ENCODE data around the gene CCL5.
"Not testable (repeated sequence)": the region's sequence is repeated elsewhere in the genome, so short reads cannot be mapped to it uniquely, and the experiment has no call there.

CCL5 gene

DNA sequence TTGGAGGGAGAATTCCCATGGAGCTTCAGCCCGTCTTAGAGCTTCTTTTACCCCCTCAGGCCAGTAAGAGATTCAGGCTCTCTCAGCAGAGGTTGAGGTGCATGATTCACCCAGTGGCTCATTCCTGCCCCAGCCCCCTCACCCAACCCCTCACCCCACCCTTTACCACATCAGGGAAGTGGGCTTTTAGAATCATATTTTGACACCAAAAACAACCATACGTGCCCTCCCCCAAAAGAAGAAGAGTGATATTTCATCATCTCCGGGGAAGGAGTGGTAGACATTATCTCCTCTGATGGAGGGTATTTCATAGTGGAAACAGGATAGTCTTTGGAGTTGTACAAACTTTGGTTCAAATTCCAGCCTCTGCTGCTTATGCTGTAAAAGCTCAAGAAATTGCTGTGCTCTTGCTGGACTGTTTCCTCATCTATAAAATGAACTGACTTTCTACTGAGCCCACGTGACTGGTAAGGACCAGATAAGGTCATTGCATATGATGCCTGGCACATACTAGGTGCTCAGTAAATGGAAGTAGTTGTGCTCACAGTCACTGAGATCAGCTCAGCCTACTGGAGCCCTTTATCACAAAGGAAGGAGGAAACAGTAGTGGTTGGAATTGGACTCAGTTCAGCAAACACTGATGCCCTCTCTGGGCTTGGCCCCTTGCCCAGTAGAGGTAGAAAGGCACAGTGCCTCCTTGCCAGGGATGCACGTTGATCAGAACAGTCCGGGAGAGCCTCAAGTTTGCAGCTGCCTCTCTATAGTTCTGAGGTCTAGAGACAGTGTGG, 18.3 kb upstream of the CCL5 start:
- peak in 1 of 2 donors; percentile 52 for DNase-seq

DNA sequence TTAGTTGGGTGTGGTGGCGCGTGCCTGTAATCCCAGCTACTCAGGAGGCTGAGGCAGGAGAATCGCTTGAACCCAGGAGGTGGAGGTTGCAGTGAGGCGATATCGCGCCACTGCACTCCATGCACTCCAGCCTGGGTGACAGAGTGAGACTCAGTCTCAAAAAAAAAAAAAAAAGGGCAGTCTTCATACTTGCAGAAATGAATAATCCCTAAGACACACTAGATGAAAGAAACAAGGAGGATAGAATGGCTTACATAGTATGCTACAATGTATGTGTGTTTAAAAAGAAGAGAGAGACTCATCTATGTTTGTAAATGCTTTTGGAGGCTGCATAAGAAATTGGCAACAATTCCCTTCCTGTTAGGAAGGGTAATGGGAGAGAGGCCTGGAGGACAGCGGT, 17.6 kb upstream of the CCL5 start:
- DNase-seq: not testable (repeated sequence)

DNA sequence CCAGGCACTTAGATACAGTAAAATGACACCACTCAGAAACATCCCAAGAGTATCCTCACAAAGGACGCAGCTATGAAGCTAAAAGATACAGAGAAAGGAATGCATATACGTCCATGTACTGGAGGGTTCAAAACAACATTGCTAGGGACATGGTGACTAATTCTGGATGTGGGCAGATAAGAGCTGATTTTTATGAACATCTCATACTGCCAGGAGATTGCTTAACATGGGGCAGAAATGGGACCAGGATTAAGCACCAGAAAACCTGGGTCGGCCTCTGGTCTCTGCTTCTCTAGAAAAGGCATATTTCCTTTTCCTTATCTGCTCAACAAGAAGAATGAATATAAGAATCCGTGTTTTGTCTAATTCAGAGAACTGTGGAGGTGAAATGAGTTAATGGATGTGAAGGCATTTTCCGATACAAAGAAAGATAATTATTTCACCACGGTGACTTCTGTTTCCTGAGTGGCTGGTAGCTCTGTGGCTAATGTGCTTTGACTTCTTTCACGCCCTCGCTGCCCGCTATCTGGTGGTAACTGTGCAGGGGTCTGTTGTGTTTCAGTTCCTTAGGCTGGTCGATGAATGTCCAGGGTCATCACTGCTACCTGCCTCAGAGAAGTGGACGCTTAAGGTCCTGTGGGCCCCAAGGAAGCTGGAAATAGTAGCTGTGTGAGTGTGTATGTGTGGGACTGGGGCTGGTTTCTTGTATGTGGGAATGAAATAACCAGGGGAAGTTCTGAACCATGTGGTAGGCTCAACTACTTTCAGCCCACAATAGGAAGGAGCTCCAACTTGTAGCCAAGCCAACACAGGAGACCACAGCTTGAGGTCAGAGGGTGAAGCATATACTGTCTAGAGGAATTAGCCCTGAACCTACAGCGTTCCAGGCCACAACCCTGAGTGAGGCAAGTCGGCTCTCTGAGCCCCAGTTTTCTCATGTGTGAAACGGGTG, 15.8 kb upstream of the CCL5 start:
- DNase-seq: peak; percentile 50 to 63

DNA sequence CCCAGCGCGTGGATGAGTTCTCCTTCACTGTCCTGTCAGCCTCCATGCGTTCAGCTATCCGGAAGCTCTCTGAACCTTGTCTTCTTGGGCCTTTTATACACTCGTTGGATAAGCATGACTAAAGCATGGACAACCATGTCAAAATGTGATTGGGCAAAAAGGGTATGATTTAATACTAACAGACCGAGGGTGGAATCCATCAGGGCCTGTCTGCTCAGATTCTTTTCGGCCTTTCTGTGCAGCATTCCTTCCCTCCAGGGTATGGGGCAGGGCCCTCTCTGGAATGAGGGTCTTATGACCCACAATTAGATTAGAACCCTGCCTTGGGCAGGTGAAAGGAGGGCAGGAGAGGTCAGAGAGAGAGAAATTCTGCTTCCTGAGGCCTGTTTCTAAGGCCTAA, 14.0 kb upstream of the CCL5 start:
- DNase-seq: no peak

DNA sequence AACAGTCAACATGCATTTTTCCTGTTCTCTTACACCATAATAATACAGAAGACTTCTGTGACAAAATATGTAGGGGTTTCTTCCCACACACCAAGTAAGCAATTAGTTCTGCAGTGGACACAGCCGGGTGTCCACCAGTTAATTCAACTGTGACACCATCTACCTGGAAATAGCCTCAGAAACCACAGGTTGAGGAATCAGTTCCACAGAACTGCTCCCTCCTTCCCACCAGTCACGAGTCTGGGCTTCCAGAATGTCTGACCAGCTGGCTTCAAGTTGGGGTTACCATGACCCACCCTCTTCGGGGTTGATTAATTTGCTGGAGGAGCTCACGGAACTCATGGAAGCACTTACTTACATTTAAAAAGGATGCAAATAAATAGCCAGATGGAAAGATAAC, 13.6 kb upstream of the CCL5 start:
- no peak for DNase-seq

DNA sequence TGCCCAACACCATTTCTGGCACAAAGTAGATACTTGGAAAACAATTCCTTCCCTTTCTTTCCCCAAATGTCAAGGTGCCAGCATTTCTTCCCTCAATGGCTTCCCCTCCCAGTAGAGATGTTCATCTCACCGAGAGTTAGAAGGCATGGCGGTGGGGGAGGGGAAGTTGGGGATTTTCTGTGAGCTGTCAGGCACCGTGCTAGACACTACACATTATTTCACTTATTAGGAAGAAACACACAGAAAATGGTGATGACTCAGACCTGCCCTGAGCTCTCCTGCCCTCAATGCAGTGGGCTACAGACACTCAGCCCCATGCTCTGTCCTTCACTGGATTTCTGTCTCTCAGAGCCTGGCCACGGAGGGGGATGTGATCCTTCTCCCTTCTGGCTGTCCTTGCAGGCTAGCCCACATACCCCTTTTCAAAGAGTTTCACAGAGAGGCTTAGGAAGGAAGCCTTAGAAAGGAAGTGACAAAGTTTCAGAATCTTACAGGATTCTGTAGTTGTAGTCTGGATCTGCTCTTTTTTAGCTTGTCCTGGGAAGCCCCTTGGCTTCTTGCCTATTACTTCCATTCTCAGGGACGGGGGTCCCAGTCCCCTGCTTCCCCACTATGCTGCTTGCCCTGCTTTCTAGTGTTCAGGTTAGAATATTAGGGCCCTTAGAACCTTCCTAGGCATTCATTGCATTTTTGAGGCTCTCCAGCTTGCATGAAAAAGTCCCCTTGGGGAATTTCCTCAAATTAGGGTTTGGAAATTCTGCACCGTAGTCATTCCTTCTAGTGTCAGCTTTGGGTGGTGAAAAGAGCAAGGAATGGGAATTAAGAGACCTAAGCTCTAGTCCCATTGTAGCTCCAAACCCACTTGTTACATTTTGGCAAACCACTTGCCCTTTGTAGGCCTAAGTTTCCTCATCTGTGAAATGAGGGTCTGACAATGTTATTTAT, 12.2 kb upstream of the CCL5 start:
- DNase-seq: peak; percentile 66 to 69

DNA sequence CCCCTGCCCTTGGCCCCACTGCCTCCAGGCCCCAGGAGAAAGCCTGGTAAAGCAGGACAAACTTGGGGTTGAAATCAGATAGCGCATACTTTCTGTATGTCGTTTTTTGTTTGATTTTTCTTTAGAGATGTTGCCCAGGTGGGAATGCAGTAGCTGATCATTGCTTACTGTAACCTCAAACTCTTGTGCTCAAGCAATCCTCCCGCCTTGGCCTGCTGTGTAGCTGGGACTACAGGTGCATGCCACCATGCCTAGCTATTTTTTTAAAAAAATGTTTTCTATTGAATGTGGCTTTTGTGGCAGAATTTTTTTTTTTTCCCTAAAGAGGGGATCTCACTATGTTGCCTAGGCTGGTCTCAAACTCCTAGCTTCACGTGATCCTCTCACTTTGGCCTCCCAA, 11.1 kb upstream of the CCL5 start:
- no peak for DNase-seq

DNA sequence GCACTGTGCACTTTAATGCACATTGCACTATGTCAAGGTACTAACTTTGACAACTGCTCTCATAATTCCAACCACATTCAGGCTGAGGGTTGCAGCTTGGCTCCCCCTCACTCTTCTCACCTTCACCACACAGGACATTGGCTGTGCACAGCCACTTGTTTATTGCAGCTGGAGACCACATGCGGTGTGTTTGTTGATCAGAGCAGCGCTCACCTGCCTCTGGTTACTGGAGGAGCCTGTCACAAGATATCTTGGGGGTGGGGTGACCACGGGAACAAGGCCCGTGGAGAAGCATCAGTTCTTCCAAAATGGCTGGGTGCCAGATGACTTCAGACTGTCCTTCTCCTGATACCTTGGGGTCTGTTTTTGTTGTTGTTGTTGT, 10.6 kb upstream of the CCL5 start:
- peak; percentile 66 to 76 for DNase-seq

DNA sequence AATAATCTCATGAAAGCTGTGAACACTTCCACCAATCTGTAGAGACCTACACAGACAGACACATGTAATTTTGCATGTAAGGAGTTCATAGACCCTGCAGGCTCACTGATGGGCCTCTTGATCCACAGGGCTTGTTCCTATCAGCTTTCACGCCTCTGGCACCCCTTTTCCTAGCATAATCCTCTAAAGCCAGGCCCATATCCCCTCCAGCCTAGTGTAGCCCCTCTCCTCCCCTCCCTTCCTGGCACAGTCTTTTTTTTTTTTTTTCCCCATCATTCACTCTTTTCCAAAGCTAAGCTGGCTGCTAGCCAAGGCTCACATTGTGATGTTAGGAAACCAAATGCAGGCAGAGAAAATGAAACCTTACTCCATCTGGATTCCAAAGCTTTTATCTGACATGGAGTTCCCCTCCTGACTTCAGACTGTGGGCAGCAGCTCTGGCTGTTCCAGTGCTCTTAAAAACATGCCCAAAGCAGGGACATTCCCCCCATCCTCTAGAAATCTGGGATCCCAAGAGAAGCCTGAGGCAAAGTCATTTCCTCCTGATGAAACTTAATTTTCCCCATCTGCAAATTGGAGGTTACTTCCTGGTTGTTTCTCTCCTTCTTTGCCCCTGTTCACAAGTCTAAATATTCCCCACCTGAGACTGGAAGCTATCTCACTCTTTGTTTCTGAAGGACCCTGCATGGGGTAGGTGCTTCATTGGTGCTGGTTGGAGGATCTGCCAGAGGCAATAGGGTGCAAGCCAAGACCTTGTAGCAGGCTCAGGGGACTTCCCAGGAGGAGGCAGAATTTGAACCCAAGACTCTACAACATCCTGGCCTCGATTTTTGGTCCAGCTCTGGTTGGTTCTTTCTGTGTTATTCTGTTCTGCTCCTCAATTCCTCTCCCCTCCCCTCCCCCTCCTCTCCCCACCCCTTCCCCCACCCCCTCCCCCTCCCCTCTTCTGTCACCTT, 9.9 kb upstream of the CCL5 start:
- no peak for DNase-seq

DNA sequence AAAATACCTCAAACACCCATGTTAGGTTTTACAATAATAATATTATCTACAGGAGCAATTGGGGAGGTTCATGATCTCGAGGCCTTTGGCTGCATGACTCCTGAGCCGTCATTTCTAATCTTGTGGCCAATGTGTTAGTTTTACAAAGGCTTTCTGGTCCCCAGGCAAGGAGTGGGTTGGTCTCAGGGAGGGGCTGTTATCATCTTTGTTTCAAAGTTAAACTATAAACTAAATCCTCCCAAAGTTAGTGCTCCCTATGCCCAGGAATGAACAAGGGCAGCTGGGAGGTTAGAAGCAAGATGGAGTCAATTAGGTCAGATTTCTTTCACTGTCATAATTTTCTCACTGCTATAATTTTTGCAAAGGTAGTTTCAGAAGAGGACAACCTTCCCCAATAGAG, 9.1 kb upstream of the CCL5 start:
- peak in 1 of 2 donors; percentile 56 for DNase-seq

DNA sequence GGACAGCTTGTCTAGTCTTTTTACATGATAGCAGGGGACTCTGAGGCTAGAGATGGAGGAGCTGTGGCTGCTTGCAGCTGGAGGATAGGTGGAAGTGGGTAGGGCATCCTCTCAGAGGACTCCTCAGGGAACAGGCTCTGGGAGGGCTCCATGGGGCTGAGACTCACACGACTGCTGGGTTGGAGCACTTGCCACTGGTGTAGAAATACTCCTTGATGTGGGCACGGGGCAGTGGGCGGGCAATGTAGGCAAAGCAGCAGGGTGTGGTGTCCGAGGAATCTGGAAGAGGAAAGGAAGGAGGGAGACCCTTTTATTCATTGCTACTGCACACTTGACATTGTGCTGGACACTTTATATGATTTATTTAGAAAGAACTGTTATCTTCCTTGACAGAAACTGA, 1.8 kb downstream of the CCL5 start:
- DNase-seq: peak in 1 of 2 donors; percentile 37

DNA sequence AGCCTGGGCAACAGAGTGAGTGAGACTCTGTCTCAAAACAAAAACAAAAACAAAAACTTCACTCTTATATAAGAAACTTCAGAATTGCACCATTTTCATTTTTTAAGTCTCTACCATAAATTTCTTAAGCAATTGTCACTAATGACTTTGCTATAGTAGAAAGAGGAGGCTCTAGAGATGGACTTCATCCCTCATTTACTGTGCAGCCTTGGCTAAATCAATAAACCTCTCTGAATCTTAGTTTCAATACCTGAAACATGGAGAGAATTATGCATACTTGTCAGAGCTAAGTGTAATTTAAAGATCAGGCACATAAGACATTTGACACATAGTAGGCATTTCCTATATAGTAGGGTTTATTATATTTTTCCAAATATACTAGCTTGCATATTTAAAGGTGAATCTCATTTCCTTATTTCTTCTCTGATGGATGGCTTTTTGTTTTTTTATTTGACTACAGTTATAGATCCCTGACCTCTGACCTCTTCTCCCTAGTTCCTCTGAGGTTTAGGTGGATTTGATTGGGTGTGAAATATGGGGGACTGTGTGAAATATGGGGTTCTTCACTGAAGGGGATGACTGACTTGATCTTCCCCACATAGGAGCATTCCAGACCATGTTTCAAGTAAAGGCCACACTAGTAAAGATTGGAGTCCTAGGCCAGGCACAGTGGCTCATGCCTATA, 2.7 kb downstream of the CCL5 start:
- DNase-seq: no peak

DNA sequence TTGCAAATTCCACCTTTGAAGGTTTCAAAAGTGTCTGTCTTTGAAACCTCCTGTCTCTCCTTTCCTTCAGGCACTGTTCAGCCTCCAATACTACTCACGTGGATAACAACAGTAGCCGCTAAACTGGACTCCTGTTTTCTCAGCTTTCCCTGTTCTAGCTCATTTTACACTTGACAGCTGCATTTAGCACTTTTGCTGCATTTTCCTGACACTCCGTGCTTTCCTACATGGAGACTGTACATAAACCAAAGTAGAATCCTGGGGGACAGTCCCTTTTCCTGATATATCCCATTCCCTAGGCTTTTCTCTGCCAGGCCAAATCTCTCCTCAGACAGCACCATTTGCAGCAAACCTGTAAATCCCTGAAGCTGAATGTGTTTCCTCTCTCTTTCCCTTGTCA, 3.6 kb downstream of the CCL5 start:
- DNase-seq: no peak

DNA sequence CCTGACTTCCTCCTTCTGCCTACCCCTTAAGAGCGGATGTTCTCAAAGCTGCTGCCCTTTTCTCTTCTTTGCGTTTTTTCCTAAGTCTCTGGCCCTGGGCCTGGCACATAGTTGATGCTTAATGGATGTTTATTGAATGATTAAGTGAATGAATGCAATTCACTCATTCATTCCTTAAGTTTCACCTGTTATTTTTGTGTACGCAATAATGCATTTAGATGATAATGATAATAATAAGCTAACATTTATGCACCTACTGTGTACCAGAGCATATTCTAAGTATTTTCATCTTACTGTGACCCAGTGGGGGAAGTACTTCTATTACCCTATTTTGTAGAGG, 4.4 kb downstream of the CCL5 start:
- peak in 1 of 2 donors; percentile 50 for DNase-seq

DNA sequence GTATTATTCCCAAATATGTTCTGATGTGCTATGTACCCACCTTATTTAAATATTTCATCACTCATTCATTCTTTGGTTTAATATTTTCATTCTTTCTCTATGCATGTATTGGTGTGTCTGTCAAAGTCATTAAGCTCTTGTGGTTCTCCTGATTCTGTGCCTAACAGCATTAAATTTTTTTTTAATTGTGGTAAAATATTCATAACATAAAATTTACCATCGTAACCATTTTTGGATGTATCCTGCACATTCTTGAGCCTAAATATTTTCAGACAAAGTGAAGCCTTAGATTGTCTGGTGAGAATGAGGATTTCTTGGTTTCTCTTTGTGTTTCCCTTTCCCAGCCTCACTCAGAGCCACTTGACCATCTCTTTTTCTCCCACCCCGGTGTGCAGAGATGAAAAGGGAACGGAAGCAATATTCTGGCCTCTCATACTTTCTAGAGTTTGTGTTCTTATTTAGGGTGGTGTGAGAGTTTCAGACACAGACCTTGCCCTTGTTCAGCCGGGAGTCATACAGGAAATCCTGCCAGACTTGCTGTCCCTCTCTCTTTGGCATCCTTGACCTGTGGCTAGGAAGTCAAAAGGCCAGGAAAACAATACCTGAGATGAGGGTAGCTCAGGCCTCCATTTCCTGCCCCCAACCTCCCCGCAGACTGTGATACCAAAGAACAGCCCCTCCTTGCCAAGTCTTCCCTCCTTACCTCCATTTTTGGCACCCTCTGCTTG, 4.9 kb downstream of the CCL5 start:
- DNase-seq: no peak

DNA sequence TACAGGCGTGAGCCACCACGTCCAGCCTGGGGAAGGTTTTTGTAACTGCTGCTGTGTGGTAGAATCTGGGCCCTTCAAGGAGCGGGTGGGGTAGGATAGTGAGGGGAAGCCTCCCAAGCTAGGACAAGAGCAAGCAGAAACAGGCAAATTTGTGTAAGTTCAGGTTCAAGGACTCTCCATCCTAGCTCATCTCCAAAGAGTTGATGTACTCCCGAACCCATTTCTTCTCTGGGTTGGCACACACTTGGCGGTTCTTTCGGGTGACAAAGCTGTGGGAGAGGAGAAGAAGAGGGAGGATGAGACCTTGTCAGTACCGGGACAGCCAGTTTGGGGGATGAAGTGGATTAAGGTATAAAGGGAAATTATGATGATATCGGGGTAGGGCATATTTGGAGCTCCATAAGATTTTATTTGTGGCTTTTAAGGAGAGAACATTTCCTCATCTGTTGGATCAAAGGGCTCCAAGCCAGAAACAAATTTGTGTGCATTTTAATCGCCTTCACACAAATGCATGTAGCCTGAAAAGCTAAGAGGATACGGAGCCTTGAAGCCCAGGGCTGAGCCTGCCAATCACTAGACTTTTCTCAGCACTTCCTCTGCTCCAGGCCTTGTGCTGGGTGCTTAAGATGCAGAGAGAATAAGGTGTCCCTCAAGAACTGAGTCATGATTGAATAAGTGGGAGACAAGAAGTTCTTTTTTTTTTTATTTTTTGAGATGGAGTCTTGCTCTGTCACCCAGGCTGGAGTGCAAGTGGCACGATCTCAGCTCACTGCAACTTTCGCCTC, 7.8 kb downstream of the CCL5 start:
- DNase-seq: no peak

DNA sequence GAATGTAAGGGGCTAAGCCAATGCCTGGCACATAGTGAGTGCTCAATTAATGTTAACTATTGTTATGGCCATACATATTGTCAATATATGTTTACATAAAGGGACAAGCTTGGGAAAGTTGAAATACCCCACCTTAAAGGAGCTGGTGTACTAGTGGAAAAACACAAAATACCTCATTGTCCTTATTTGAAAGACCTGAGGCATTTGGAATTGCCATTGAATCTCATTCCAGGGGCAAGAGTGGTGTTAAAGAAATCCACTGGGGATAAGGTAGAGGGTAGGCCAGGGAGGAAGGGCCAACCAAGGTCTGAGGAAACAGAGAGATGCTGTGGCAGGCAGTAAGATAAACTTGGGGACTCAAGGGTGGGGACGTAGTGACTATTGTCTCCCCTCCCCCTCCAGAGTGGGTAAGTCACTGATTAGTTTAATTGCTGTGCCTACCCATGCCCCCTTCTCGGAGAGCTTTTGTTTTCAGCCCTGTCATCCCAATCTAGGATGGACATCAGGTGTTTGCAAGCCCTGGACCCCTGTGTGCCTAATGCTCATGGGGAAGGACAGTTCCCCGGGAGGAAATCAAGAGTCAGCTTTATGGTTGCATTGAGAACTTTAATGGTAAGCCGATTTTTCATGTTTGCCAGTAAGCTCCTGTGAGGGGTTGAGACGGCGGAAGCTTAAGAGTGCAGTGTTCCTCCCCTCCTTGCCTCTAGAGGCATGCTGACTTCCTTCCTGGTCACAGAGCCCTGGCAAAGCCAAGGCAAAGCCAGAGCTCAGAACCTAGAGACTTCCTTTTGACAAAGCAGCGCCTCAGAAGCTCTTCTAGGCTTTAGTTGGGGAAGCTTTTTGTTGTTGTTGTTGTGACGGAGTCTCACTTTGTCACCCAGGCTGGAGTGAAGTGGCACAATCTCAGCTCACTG, 9.0 kb downstream of the CCL5 start:
- peak in 1 of 2 donors; percentile 38 for DNase-seq

DNA sequence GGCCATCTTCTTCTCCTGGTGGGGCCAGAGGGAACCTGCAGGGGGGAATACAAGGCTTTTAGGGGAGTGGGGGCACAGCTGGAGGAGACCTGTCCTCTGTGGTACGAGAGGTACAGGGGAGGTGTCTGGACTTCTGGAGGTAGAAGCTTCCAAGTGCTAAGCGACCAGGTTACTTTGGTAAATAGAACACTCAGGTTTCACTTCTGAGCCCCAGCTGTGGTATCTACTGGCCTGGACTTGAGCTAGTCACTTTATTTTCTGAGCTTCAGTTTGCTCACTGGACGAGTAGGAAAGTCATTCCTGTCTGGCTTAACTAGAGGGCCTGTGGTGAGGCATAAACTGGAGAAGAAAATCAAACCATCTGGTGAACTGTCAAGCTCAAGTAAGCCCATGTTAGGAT, 11.4 kb downstream of the CCL5 start, which contains the start of gene HEATR9:
Gene HEATR9 (minus strand): TSS at position 155 of the 400 bp plus-strand sequence. CDS start 149 bp downstream, at position 6.
- DNase-seq: no peak
